IPS DF 19.7 (cell line): ENCODE data around the gene GNG14.
"Not testable (repeated sequence)": the region's sequence is repeated elsewhere in the genome, so short reads cannot be mapped to it uniquely, and the experiment has no call there.

ENCODE experiments used
- DNase-seq: peaks from one replicate; pipeline ENCODE4 v3.0.0-alpha.2; 2013; ENCODE audit warnings: low read depth, low spot score

The GNG14 gene

GRCh38 chr19:12723641-12724426 lies 36.0 kb downstream of the GNG14 start, which contains the start of gene TNPO2:
TNPO2 (minus strand) TSS chr19:12723932; CDS start chr19:12720977, 2,955 bp downstream.
- no peak for DNase-seq

GRCh38 chr19:12725612-12726011 lies 37.8 kb downstream of the GNG14 start:
- DNase-seq = not testable (repeated sequence)

GRCh38 chr19:12726988-12727316 lies 39.2 kb downstream of the GNG14 start:
- DNase-seq = no peak

GRCh38 chr19:12727745-12728433 lies 40.1 kb downstream of the GNG14 start:
- no peak for DNase-seq

GRCh38 chr19:12730064-12730463 lies 42.3 kb downstream of the GNG14 start:
- DNase-seq = no peak

GRCh38 chr19:12731337-12731736 lies 43.5 kb downstream of the GNG14 start:
- DNase-seq = no peak

- no peak for DNase-seq
These were observed 45.8 kb downstream of the GNG14 start for GRCh38 chr19:12733369-12734214.

GRCh38 chr19:12736995-12737834 lies 49.4 kb downstream of the GNG14 start, which contains the start of gene GET3:
GET3 (plus strand) TSS chr19:12737497; CDS start chr19:12737506, 9 bp downstream.
- DNase-seq = peak; percentile 100

GRCh38 chr19:12737835-12738351 lies 50.1 kb downstream of the GNG14 start:
- DNase-seq = no peak
